Stimulated activated CD8-positive, alpha-beta memory T cell treated with anti-CD3 and anti-CD28 coated beads, Interleukin-4, amount 100 ng/mL, for 48 hours (primary cell): ENCODE data around the gene CDCA7.
"Not testable (repeated sequence)": the region's sequence is repeated elsewhere in the genome, so short reads cannot be mapped to it uniquely, and the experiment has no call there.

ENCODE experiments used
- DNase-seq: peaks from one replicate; pipeline ENCODE4 v3.0.0-alpha.2; 2020

The CDCA7 gene

GRCh38 chr2:173354582-173355131 is at the start of gene CDCA7:
TSS of gene CDCA7 (plus strand) at chr2:173354872. CDS start at chr2:173354964, 92 bp downstream.
- peak; percentile 84 for DNase-seq

GRCh38 chr2:173305303-173305702 is 49.4 kb upstream of the CDCA7 start:
- no peak for DNase-seq

GRCh38 chr2:173307293-173307692 is 47.4 kb upstream of the CDCA7 start:
- DNase-seq: no peak

- not testable (repeated sequence) for DNase-seq
These were observed 45.3 kb upstream of the CDCA7 start for GRCh38 chr2:173309370-173309769.

GRCh38 chr2:173311844-173312606 is 42.6 kb upstream of the CDCA7 start:
- DNase-seq: no peak

- DNase-seq: no peak
These were observed 31.3 kb upstream of the CDCA7 start for GRCh38 chr2:173323371-173323770.

GRCh38 chr2:173326806-173327205 is 27.9 kb upstream of the CDCA7 start:
- no peak for DNase-seq

- no peak for DNase-seq
These were observed 27.3 kb upstream of the CDCA7 start for GRCh38 chr2:173327421-173327820.

GRCh38 chr2:173333003-173333402 is 21.7 kb upstream of the CDCA7 start:
- not testable (repeated sequence) for DNase-seq

- DNase-seq: no peak
These were observed 14.9 kb upstream of the CDCA7 start for GRCh38 chr2:173339807-173340206.

GRCh38 chr2:173343921-173344320 is 10.8 kb upstream of the CDCA7 start:
- DNase-seq: no peak

- no peak for DNase-seq
These were observed 8.6 kb upstream of the CDCA7 start for GRCh38 chr2:173346035-173346434.

GRCh38 chr2:173347305-173348168 is 7.1 kb upstream of the CDCA7 start:
- no peak for DNase-seq

- no peak for DNase-seq
These were observed 5.4 kb upstream of the CDCA7 start for GRCh38 chr2:173349287-173349686.

- DNase-seq: no peak
These were observed 4.3 kb upstream of the CDCA7 start for GRCh38 chr2:173350383-173350782.

GRCh38 chr2:173351879-173352278 is 2.8 kb upstream of the CDCA7 start:
- no peak for DNase-seq

- no peak for DNase-seq
These were observed 1.1 kb upstream of the CDCA7 start for GRCh38 chr2:173353556-173353955.

- DNase-seq: no peak
These were observed 545 bp upstream of the CDCA7 start for GRCh38 chr2:173354073-173354581.

GRCh38 chr2:173355132-173355865 is 627 bp downstream of the CDCA7 start:
- peak; percentile 63 for DNase-seq

GRCh38 chr2:173355866-173356508 is 1.3 kb downstream of the CDCA7 start:
- DNase-seq: no peak

GRCh38 chr2:173357346-173357745 is 2.7 kb downstream of the CDCA7 start:
- DNase-seq: no peak

GRCh38 chr2:173358616-173359015 is 3.9 kb downstream of the CDCA7 start:
- DNase-seq: no peak
